GM12878 (cell line): Measurements from ENCODE around the gene AP2A2. TPM values are rescaled to one million over a fixed set of nuclear protein-coding genes. Genes with fewer than 3 reads are reported as not detected.

Experiments
- ATAC-seq: fragments of 200-7000 bp; cut with Tn5 transposase; 3 replicates; pipeline ENCODE4 v1.9.1; 2020; ENCODE audit warnings: mild to moderate bottlenecking, moderate library complexity
- BruUV-seq: library from RNA; stranded (reverse); fragments of 400-500 nt; replicated peaks from 2 replicates; lab custom pipeline; 2021; lab: Mats Ljungman, UMichigan
- CTCF ChIA-PET: fragments of 300-600 bp; sonication (Branson Sonifier 250); formaldehyde crosslinking; extraction: SDS; loops from one replicate; lab custom pipeline; 2021; ENCODE audit warnings: inconsistent platforms; lab: Yijun Ruan, JAX
- POLR2A ChIA-PET: fragments of 350-600 bp; formaldehyde crosslinking; extraction: SDS; loops from one replicate; lab custom pipeline; 2021; ENCODE audit warnings: inconsistent platforms; lab: Charles Lee
- RAD21 ChIA-PET: fragments of 300-600 bp; sonication (Branson Sonifier 250); formaldehyde crosslinking; loops from one replicate; lab custom pipeline; 2023; ENCODE audit warnings: antibody characterized with exemption; ENCODE audit not compliant: unreplicated experiment; lab: Charles Lee
- SMC1A ChIA-PET: fragments of 300-600 bp; sonication (Branson Sonifier 250); formaldehyde crosslinking; loops from one replicate; lab custom pipeline; 2023; ENCODE audit not compliant: unreplicated experiment, uncharacterized antibody; lab: Charles Lee
- DNase-seq: peaks from one replicate; pipeline ENCODE4 v3.0.0-alpha.2; 2011; ENCODE audit warnings: low read depth, low spot score
- FAIRE-seq: peaks from 3 replicates; lab custom pipeline; 2011; peaks lifted over from hg19 to GRCh38; lab: Jason Lieb, UNC
- H2AFZ ChIP-seq: 2 replicates; pipeline ENCODE4 v1.6.0; 2011; ENCODE audit warnings: low read depth, low read length, control low read depth; ENCODE audit not compliant: control insufficient read depth
- H3K27ac ChIP-seq: 2 replicates; pipeline ENCODE4 v1.5.1; 2011; ENCODE audit warnings: control low read depth; ENCODE audit not compliant: control insufficient read depth, insufficient read depth
- H3K27me3 ChIP-seq, 2 experiments: replicated peaks in 1 of 2; 2 replicates each; pipeline versions ENCODE4 v1.6.0 to v1.6.1; 2011; ENCODE audit warnings: low read length in 1 of 2; ENCODE audit not compliant: control insufficient read depth in 2 of 2, insufficient read depth in 2 of 2
- H3K36me3 ChIP-seq, 2 experiments: 2 replicates each; pipeline ENCODE4 v1.5.1; 2011; ENCODE audit warnings: low read length in 1 of 2; ENCODE audit not compliant: control insufficient read depth in 2 of 2, insufficient read depth in 2 of 2
- H3K4me1 ChIP-seq: 2 replicates; pipeline ENCODE4 v1.6.1; 2011; ENCODE audit warnings: mild to moderate bottlenecking, low read length, moderate library complexity, mixed read lengths; ENCODE audit not compliant: control insufficient read depth, insufficient read depth
- H3K4me2 ChIP-seq: 2 replicates; pipeline ENCODE4 v1.6.0; 2011; ENCODE audit warnings: control low read depth; ENCODE audit not compliant: control insufficient read depth, insufficient read depth
- H3K4me3 ChIP-seq: fragments of 200-600 bp; sonication (generic); 2 replicates; pipeline ENCODE4 v1.5.1; 2016
- H3K79me2 ChIP-seq: 2 replicates; pipeline ENCODE4 v1.6.0; 2011; ENCODE audit warnings: low read length; ENCODE audit not compliant: control insufficient read depth, insufficient read depth
- H3K9ac ChIP-seq: 2 replicates; pipeline ENCODE4 v1.8.0; 2011; ENCODE audit warnings: low read length, control low read depth, mixed read lengths; ENCODE audit not compliant: control insufficient read depth, insufficient read depth
- H3K9me3 ChIP-seq: replicated peaks from 3 replicates; pipeline ENCODE4 v1.5.1; 2011; ENCODE audit warnings: mild to moderate bottlenecking, low read length; ENCODE audit not compliant: control insufficient read depth, insufficient read depth
- H4K20me1 ChIP-seq: 2 replicates; pipeline ENCODE4 v1.6.0; 2011; ENCODE audit not compliant: control insufficient read depth, insufficient read depth
- BCL11A ChIP-seq: IDR thresholded peaks from 2 replicates; pipeline ENCODE4 v1.6.1; 2011; ENCODE audit warnings: low read depth, low read length
- CHD4 ChIP-seq: fragments of 200-600 bp; sonication (generic); IDR thresholded peaks from 2 replicates; pipeline ENCODE4 v1.6.1; 2016; ENCODE audit warnings: mild to moderate bottlenecking
- EGR1 ChIP-seq, 2 experiments: IDR thresholded peaks; 1 replicate in 1 of 2; 2 replicates in 1 of 2; pipeline ENCODE4 v1.6.1; 2011 to 2012; ENCODE audit warnings: low read depth in 2 of 2, low read length in 2 of 2, borderline replicate concordance in 1 of 2, mild to moderate bottlenecking in 1 of 2, moderate library complexity in 1 of 2
- EZH2 ChIP-seq: IDR thresholded peaks from 2 replicates; pipeline ENCODE4 v1.6.1; 2012; ENCODE audit warnings: low read depth, mild to moderate bottlenecking, control low read depth, inconsistent platforms, low read length, borderline replicate concordance; ENCODE audit not compliant: control insufficient read depth
- HCFC1 ChIP-seq: fragments of 150-350 bp; IDR thresholded peaks from 2 replicates; pipeline ENCODE4 v1.6.1; 2014; ENCODE audit warnings: low read length
- MXI1 ChIP-seq: fragments of 150-350 bp; IDR thresholded peaks from 2 replicates; pipeline ENCODE4 v1.6.1; 2011; ENCODE audit warnings: low read depth, mild to moderate bottlenecking, inconsistent platforms, low read length, improper control_type of control experiment
- NR2C2 ChIP-seq: IDR thresholded peaks from 2 replicates; pipeline ENCODE4 v1.6.1; 2011; ENCODE audit warnings: borderline replicate concordance, low read depth; ENCODE audit not compliant: control insufficient read depth, insufficient read length
- POLR2AphosphoS2 ChIP-seq: IDR thresholded peaks from 2 replicates; pipeline ENCODE4 v1.6.1; 2011; ENCODE audit warnings: low read depth, mild to moderate bottlenecking, low read length, improper control_type of control experiment, moderate library complexity
- RB1 ChIP-seq: fragments of 450-650 bp; formaldehyde crosslinking; IDR thresholded peaks from 2 replicates; pipeline ENCODE4 v1.6.1; 2017; ENCODE audit warnings: mild to moderate bottlenecking, borderline replicate concordance
- SMARCA5 ChIP-seq: fragments of 450-650 bp; IDR thresholded peaks from 2 replicates; pipeline ENCODE4 v1.6.1; 2017; ENCODE audit warnings: mild to moderate bottlenecking
- SUZ12 ChIP-seq: fragments of 200-600 bp; sonication (generic); IDR thresholded peaks from one replicate; pipeline ENCODE4 v1.6.1; 2018; ENCODE audit warnings: antibody characterized with exemption, mild to moderate bottlenecking; ENCODE audit not compliant: unreplicated experiment
- TBL1XR1 ChIP-seq: IDR thresholded peaks from 2 replicates; pipeline ENCODE4 v1.6.1; 2012; ENCODE audit warnings: low read depth, low read length, improper control_type of control experiment
- YY1 ChIP-seq: IDR thresholded peaks from 2 replicates; pipeline ENCODE4 v1.6.1; 2011; ENCODE audit warnings: low read depth, mild to moderate bottlenecking, low read length
- WGBS: methylation state at CpG from one replicate; pipeline ENCODE4 v1.1.6; 2016; ENCODE audit warnings: low lambda C conversion rate; ENCODE audit not compliant: insufficient replicate concordance, insufficient coverage; ENCODE audit errors: missing lambda C conversion rate; 5-methylcytosine and 5-hydroxymethylcytosine counted together
- in situ Hi-C: fragments of 300-500 bp; cut with MboI; formaldehyde crosslinking; loops from 9 replicates; pipeline ENCODE4 v1.14.3; 2018; ENCODE audit warnings: mixed read lengths
- intact Hi-C: fragments of 100-400 bp; cut with micrococcal nuclease; formaldehyde crosslinking; loops from one replicate; pipeline ENCODE4 v1.14.2; 2022; ENCODE audit not compliant: unreplicated experiment
- polyA plus RNA-seq, 11 experiments: library from polyadenylated mRNA; depleted of rRNA in 4 of 11; unstranded in 6 of 11; stranded (reverse) in 5 of 11; fragments of >200 nt; fragmentation: Nextera tagmentation in 4 of 11; fragmentation: Illumina TruSeq in 1 of 11; extraction: Ambion mirVana in 4 of 11; extraction: Trizol in 1 of 11; gene quantifications; 1 replicate in 1 of 11; 2 replicates in 10 of 11; pipeline versions ENCODE4 v1.2.1 to v1.2.3, GENCODE V29; 2011 to 2016; ENCODE audit warnings: inconsistent platforms in 2 of 11, missing spikeins in 2 of 11, low read depth in 1 of 11
- total RNA-seq, 4 experiments: library from RNA; depleted of rRNA in 3 of 4; stranded (reverse); fragments of >200 nt in 3 of 4; fragmentation: Illumina TruSeq in 1 of 4; extraction: Trizol in 1 of 4; gene quantifications; 2 replicates each; pipeline versions ENCODE4 v1.2.1 to v1.2.3, GENCODE V29; 2013 to 2021
- TF ChIP-seq, protein P1 (sequence below), 3 experiments: IDR thresholded peaks in 2 of 3; conservative IDR thresholded peaks in 1 of 3; 2 replicates each; pipeline ENCODE4 v1.5.1; 2011; ENCODE audit warnings: low read depth in 3 of 3, low read length in 3 of 3, mild to moderate bottlenecking in 3 of 3, control low read depth in 2 of 3, moderate library complexity in 2 of 3, inconsistent platforms in 1 of 3, mixed read lengths in 1 of 3; ENCODE audit not compliant: control insufficient read depth in 2 of 3, insufficient read depth in 1 of 3; ENCODE audit errors: extremely low read depth in 1 of 3

AP2A2 gene
- total and polyA plus RNA-seq, 10 of the 15 experiments (the other 5 are each of a cell fraction or from before 2014, with no cell fraction given), result 0.58 to 48.8 (median 18.2) TPM

DNA sequence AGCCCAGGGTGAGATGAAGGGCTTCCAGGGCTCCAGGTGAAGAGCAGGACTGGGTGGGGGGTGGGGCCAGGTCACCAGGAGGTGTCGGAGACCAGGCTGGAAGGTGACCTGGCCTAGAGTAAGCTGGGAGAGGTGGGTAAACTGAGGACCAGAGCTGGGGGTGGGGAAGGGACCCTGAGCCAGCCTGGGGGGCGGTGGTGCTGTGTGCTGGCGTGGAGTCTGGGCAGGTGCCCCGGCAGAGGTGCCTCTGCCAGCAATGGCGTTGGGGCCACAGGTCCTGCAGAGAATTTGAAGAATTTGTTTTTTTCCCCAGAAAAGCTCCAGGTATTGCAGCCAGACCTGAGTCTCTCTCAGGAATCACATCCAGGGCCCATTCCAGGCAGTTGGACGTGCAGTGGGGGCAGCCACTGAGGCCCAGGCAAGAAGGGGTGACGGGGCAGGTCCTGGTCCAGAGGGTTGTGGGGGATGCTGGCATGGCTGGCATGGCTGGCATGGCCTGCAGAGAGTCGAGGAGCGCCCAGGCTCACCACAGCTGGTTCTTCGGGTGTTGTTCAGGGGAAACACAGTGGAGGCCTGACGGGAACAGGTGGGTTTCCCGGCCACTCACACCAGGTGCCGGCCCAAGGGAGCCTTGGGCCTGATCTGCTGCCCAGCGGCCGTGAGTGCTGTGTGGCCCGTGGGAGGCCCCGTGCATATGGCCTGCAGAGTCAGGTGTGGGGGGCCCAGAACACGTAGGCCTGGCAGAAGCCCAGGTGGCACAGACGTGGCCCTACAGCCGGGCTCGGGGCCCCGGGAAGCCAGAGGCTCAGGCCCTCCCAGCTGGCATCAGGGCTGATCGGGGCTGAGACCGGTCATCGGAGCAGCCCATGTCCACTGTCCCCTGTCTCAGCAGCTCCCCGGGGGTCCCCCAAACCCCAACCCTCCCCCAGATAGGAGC is 117.2 kb downstream of the AP2A2 start:
- 30% methylated on average over 25 of the region's 26 CpGs for WGBS
- CTCF ChIA-PET, result no interaction called here
- RAD21 ChIA-PET, result no interaction called here

More for the DNA sequence above, 117.2 kb downstream of the AP2A2 start:
- no TSS peak for BruUV-seq
- in situ Hi-C loops, result no loop called here
- no peaks in the 10 kb centered on the region for H3K36me3 ChIP-seq
- DNase-seq, result no peak
- TF ChIP-seq POLR2AphosphoS2 (no peak), YY1 (no peak), HCFC1 (no peak), MXI1 (no peak), RB1 (no peak), CHD4 (no peak), EZH2 (no peak), NR2C2 (no peak), SMARCA5 (no peak), EGR1 (IDR thresholded peaks at IDR 0.05; ENCODE audit: borderline replicate concordance in 1 of 2, low read depth in 2 of 2, low read length in 2 of 2) (no peak), BCL11A (no peak), TBL1XR1 (no peak), SUZ12 (no peak)
- TF ChIP-seq, protein P1, sequence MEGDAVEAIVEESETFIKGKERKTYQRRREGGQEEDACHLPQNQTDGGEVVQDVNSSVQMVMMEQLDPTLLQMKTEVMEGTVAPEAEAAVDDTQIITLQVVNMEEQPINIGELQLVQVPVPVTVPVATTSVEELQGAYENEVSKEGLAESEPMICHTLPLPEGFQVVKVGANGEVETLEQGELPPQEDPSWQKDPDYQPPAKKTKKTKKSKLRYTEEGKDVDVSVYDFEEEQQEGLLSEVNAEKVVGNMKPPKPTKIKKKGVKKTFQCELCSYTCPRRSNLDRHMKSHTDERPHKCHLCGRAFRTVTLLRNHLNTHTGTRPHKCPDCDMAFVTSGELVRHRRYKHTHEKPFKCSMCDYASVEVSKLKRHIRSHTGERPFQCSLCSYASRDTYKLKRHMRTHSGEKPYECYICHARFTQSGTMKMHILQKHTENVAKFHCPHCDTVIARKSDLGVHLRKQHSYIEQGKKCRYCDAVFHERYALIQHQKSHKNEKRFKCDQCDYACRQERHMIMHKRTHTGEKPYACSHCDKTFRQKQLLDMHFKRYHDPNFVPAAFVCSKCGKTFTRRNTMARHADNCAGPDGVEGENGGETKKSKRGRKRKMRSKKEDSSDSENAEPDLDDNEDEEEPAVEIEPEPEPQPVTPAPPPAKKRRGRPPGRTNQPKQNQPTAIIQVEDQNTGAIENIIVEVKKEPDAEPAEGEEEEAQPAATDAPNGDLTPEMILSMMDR (IDR thresholded peaks at IDR 0.05 in 2 of 3, conservative IDR thresholded peaks at IDR 0.05 in 1 of 3; ENCODE audit: control insufficient read depth in 2 of 3, extremely low read depth in 1 of 3, insufficient read depth in 1 of 3, low read depth in 3 of 3, low read length in 3 of 3), result no peak
- TF ChIP-seq, all 136 proteins: peak for 0
- ChIA-PET POLR2A (no interaction called here), SMC1A (no interaction called here)
- no peak for FAIRE-seq
- Histone ChIP-seq H3K9me3 (no peaks in the 10 kb centered on the region), H3K79me2 (no peaks in the 10 kb centered on the region), H3K4me1 (no peaks in the 10 kb centered on the region), H3K9ac (no peak overlapping the region), H3K4me3 (no peak overlapping the region), H3K4me2 (no peak overlapping the region), H3K27ac (no peak overlapping the region), H3K27me3 (no peaks in the 10 kb centered on the region), H2AFZ (no peak overlapping the region), H4K20me1 (no peaks in the 10 kb centered on the region)
- no peak for ATAC-seq
- intact Hi-C loops, result no loop called here
